B cell (primary cell): Measurements from ENCODE around the gene ZNF331. TPM values are rescaled to one million over a fixed set of nuclear protein-coding genes. Genes with fewer than 3 reads are reported as not detected.

Source experiments
- ATAC-seq: fragments of 200-7000 bp; cut with Tn5 transposase; one replicate; pipeline ENCODE4 v1.10.0; 2021; ENCODE audit warnings: low read depth, mild to moderate bottlenecking, moderate number of reproducible peaks, moderate library complexity
- CTCF ChIA-PET: fragments of 350-600 bp; sonication (Branson Sonifier 250); formaldehyde crosslinking; loops from one replicate; lab custom pipeline; 2021; ENCODE audit warnings: antibody characterized with exemption, inconsistent platforms; lab: Charles Lee
- POLR2A ChIA-PET: fragments of 350-600 bp; sonication (Branson Sonifier 250); formaldehyde crosslinking; loops from one replicate; lab custom pipeline; 2021; ENCODE audit warnings: antibody characterized with exemption; lab: Charles Lee
- DNase-seq: peaks from one replicate; pipeline ENCODE4 v3.0.0; 2013
- H2AFZ ChIP-seq: 2 replicates; pipeline ENCODE4 v1.6.1; 2012; ENCODE audit warnings: mild to moderate bottlenecking, low read depth, low read length; ENCODE audit not compliant: insufficient read depth, poor library complexity, severe bottlenecking
- H3K27ac ChIP-seq, 2 donors: 1 replicate in 1 of 2; 2 replicates in 1 of 2; pipeline ENCODE4 v1.5.1; 2012 to 2013; ENCODE audit warnings: low read length in 2 of 2, mild to moderate bottlenecking in 2 of 2, moderate library complexity in 1 of 2
- H3K27me3 ChIP-seq, 4 experiments: fragments of 200-600 bp in 1 of 4; sonication (generic) in 1 of 4; replicated peaks in 1 of 4; 1 replicate in 2 of 4; 2 replicates in 2 of 4; pipeline versions ENCODE4 v1.6.1 to v1.7.0; 2013 to 2016; ENCODE audit warnings: low read length in 3 of 4, mild to moderate bottlenecking in 2 of 4, mixed read lengths in 1 of 4, moderate library complexity in 1 of 4; ENCODE audit not compliant: insufficient read depth in 4 of 4, control insufficient read depth in 3 of 4; ENCODE audit errors: control extremely low read depth in 1 of 4
- H3K36me3 ChIP-seq, 2 experiments: replicated peaks in 1 of 2; 1 replicate in 1 of 2; 2 replicates in 1 of 2; pipeline versions ENCODE4 v1.6.1 to v1.7.1; 2013; ENCODE audit warnings: low read length in 1 of 2; ENCODE audit not compliant: insufficient read depth in 2 of 2, control insufficient read depth in 1 of 2; ENCODE audit errors: control extremely low read depth in 1 of 2, extremely low read depth in 1 of 2
- H3K4me1 ChIP-seq, 2 donors: fragments of 200-600 bp in 1 of 2; sonication (generic) in 1 of 2; 1 replicate in 1 of 2; 2 replicates in 1 of 2; pipeline versions ENCODE4 v1.5.1 to v1.6.1; 2013 to 2017; ENCODE audit warnings: low read length in 2 of 2; ENCODE audit not compliant: control insufficient read depth in 2 of 2, insufficient read depth in 2 of 2
- H3K4me2 ChIP-seq: replicated peaks from 2 replicates; pipeline ENCODE3; 2012; ENCODE audit warnings: mild to moderate bottlenecking, low read depth, low read length; ENCODE audit not compliant: poor library complexity, severe bottlenecking
- H3K4me3 ChIP-seq, 5 experiments: fragments of 200-600 bp in 1 of 5; sonication (generic) in 1 of 5; 1 replicate in 3 of 5; 2 replicates in 2 of 5; pipeline versions ENCODE4 v1.5.1 to v1.7.0; 2011 to 2016; ENCODE audit warnings: low read length in 4 of 5, mild to moderate bottlenecking in 4 of 5, low read depth in 2 of 5, control low read depth in 1 of 5, moderate library complexity in 1 of 5; ENCODE audit not compliant: insufficient read depth in 1 of 5; ENCODE audit errors: control extremely low read depth in 1 of 5, extremely low read depth in 1 of 5
- H3K79me2 ChIP-seq: fragments of 200-600 bp; sonication (generic); one replicate; pipeline ENCODE4 v1.6.0; 2016; ENCODE audit warnings: low read length; ENCODE audit not compliant: control insufficient read depth, insufficient read depth
- H3K9ac ChIP-seq: fragments of 200-600 bp; sonication (generic); 2 replicates; pipeline ENCODE4 v1.6.1; 2017; ENCODE audit warnings: mild to moderate bottlenecking, low read length, moderate library complexity
- H3K9me3 ChIP-seq, 3 donors: one replicate each; pipeline versions ENCODE4 v1.6.1 to v1.7.1; 2013; ENCODE audit warnings: low read length in 2 of 3; ENCODE audit not compliant: control insufficient read depth in 2 of 3, insufficient read depth in 1 of 3; ENCODE audit errors: control extremely low read depth in 1 of 3
- H4K20me1 ChIP-seq: 2 replicates; pipeline ENCODE4 v1.6.0; 2012; ENCODE audit warnings: mild to moderate bottlenecking, low read length; ENCODE audit not compliant: insufficient read depth, control insufficient read depth, poor library complexity, severe bottlenecking
- H3K27ac Mint-ChIP-seq: one replicate; pipeline ENCODE4 v1.8.0; 2021; ENCODE audit warnings: mixed read lengths
- H3K27me3 Mint-ChIP-seq: one replicate; pipeline ENCODE4 v1.8.0; 2021; ENCODE audit warnings: mixed read lengths
- H3K4me1 Mint-ChIP-seq: one replicate; pipeline ENCODE4 v1.8.0; 2021; ENCODE audit warnings: mixed read lengths
- H3K4me3 Mint-ChIP-seq: one replicate; pipeline ENCODE4 v1.8.0; 2021; ENCODE audit warnings: mixed read lengths
- H3K9me3 Mint-ChIP-seq: one replicate; pipeline ENCODE4 v1.8.0; 2022; ENCODE audit warnings: mixed read lengths; ENCODE audit not compliant: insufficient read depth
- EZH2 ChIP-seq: IDR thresholded peaks from 2 replicates; pipeline ENCODE4 v1.6.1; 2012; ENCODE audit warnings: borderline replicate concordance, low read depth, mild to moderate bottlenecking, moderate library complexity, low read length; ENCODE audit not compliant: insufficient read depth, poor library complexity, severe bottlenecking
- WGBS: methylation state at CpG from one replicate; pipeline ENCODE4 v1.1.5; 2013; ENCODE audit warnings: missing lambda C conversion rate; ENCODE audit not compliant: insufficient coverage; 5-methylcytosine and 5-hydroxymethylcytosine counted together
- intact Hi-C: fragments of 100-400 bp; cut with micrococcal nuclease; formaldehyde crosslinking; loops from one replicate; pipeline ENCODE4 v1.10.0; 2022
- polyA plus RNA-seq: library from polyadenylated mRNA; depleted of rRNA; stranded (reverse); fragments of >200 nt; gene quantifications from 2 replicates; pipeline ENCODE4 v1.2.3, GENCODE V29; 2012
- total RNA-seq, 2 donors: library from RNA; stranded (reverse); fragments of 120-200 nt in 1 of 2; gene quantifications; 1 replicate in 1 of 2; 2 replicates in 1 of 2; pipeline versions ENCODE4 v1.2.3 to v1.2.4, GENCODE V29; 2013 to 2022
- TF ChIP-seq, protein P1 (sequence below): fragments of 200-600 bp; IDR thresholded peaks from one replicate; pipeline ENCODE4 v1.8.0; 2022; ENCODE audit warnings: antibody characterized with exemption, mild to moderate bottlenecking

ZNF331 gene
- total and polyA plus RNA-seq, 2 donors (not counting 1 experiment from before 2014, with no cell fraction given), result 21.6 to 60.1 TPM

DNA sequence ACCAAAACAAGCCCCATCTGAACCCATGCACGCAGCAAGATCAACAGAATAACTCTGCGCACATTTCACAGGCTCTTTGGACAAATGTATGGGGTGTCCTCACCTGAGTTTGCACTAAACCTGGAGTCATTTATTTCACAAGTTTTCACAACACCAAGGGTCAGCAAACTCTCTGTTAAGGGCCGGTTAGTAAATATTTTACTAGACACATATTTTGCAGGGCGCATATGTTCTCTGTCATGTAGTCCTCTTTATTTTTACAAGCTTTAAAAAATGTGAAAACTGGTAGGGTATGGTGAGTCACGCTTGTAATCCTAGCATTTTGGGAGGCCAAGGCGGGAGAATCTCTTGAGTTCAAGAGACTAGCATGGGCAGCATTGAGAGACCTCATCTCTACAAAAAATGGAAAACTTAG, 48.3 kb downstream of the ZNF331 start:
- no peaks in the 10 kb centered on the region for H3K4me1 Mint-ChIP-seq
- WGBS, result 100% methylated on average over 1 of the region's 6 CpGs
- Histone ChIP-seq H3K27me3 (no peaks in the 10 kb centered on the region), H3K9ac (no peak overlapping the region), H3K9me3 (peaks cover 0 to 56% (median 3%) of the 10 kb centered on the region in 3 donors), H3K36me3 (no peaks in the 10 kb centered on the region), H3K4me1 (no peaks in the 10 kb centered on the region), H3K27ac (no peak overlapping the region), H3K79me2 (no peaks in the 10 kb centered on the region), H4K20me1 (no peaks in the 10 kb centered on the region), H2AFZ (no peak overlapping the region), H3K4me3 (no peak overlapping the region), H3K4me2 (no peak overlapping the region)
- CTCF ChIA-PET, result no interaction called here
- H3K4me3 Mint-ChIP-seq, result no peak overlapping the region
- DNase-seq (no peak), ATAC-seq (no peak)
- H3K27me3 Mint-ChIP-seq, result no peaks in the 10 kb centered on the region
- POLR2A ChIA-PET, result no interaction called here
- H3K27ac Mint-ChIP-seq, result no peak overlapping the region
- intact Hi-C loops, result no loop called here
- TF ChIP-seq, protein P1, sequence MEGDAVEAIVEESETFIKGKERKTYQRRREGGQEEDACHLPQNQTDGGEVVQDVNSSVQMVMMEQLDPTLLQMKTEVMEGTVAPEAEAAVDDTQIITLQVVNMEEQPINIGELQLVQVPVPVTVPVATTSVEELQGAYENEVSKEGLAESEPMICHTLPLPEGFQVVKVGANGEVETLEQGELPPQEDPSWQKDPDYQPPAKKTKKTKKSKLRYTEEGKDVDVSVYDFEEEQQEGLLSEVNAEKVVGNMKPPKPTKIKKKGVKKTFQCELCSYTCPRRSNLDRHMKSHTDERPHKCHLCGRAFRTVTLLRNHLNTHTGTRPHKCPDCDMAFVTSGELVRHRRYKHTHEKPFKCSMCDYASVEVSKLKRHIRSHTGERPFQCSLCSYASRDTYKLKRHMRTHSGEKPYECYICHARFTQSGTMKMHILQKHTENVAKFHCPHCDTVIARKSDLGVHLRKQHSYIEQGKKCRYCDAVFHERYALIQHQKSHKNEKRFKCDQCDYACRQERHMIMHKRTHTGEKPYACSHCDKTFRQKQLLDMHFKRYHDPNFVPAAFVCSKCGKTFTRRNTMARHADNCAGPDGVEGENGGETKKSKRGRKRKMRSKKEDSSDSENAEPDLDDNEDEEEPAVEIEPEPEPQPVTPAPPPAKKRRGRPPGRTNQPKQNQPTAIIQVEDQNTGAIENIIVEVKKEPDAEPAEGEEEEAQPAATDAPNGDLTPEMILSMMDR, result no peak
- no peak for TF ChIP-seq EZH2
- peaks cover 6% of the 10 kb centered on the region for H3K9me3 Mint-ChIP-seq

DNA sequence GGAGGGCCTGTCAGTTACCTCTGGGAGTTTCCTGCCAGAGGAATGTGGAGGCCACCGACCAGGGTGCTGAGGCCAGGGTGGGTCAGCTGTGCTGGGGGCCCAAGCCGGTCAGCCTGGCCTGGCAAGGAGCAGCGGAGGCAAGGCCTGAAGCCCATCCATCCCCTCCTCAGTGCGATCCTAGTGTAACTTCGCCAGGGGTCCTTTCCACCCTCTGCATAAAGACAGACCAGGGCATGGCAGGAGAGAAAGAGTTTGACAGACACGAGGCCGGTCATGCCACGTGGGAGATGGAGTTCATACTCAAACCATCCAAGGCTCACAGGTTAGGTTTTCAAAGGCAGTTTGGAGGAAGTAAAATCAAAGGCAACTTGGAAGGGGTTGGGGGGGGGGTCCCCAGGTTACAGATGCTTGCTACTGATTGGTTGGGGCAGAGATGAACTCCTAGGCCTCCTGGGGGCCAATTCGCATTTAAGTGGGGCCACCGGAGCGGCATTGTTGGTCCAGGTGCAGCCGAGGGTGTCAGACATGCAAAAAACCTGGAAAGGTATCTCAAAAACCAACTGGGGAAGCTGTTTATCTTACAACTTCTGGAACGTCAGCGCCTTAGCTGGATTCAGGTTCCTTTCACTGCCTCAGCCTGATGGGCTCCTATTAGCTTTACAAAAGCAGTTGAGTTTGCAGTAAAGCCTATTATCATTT, 57.0 kb downstream of the ZNF331 start:
- no peaks in the 10 kb centered on the region for H3K36me3 ChIP-seq
- H3K79me2 ChIP-seq, result no peaks in the 10 kb centered on the region
- WGBS, result 90% methylated on average over 11 of the region's 14 CpGs
- H3K9me3 ChIP-seq, result peaks cover 0 to 40% (median 4%) of the 10 kb centered on the region in 3 donors
- intact Hi-C loops, result no loop called here
- no peak for ATAC-seq
- H3K27me3 ChIP-seq, result no peaks in the 10 kb centered on the region
- no peak for TF ChIP-seq EZH2
- TF ChIP-seq, protein P1, result no peak
- Mint-ChIP-seq H3K9me3 (no peaks in the 10 kb centered on the region), H3K27ac (no peak overlapping the region), H3K4me1 (no peaks in the 10 kb centered on the region), H3K4me3 (no peak overlapping the region), H3K27me3 (no peaks in the 10 kb centered on the region)
- ChIA-PET CTCF (no interaction called here), POLR2A (interaction anchor here (0.7 kb wide), 1 partner anchor 21 kb away, joined by 3 read pairs; no protein-coding TSS in a partner anchor)
- H3K27ac ChIP-seq, result no peak overlapping the region
- no peak for DNase-seq
- H3K9ac ChIP-seq, result no peak overlapping the region
- no peaks in the 10 kb centered on the region for H4K20me1 ChIP-seq
- H3K4me2 ChIP-seq, result no peak overlapping the region
- H2AFZ ChIP-seq, result no peak overlapping the region
- no peak overlapping the region for H3K4me3 ChIP-seq
- H3K4me1 ChIP-seq, result no peaks in the 10 kb centered on the region
